ENCODE data around the gene CHM. TPM values are rescaled to one million over a fixed set of nuclear protein-coding genes. Genes with fewer than 3 reads are reported as not detected.

CHM gene
- total and polyA plus RNA-seq, 2 donors (not counting 1 experiment from before 2014, with no cell fraction given), result 13.7 to 25.5 TPM

GRCh38 chrX:85993539-85994197 lies 53.7 kb downstream of the CHM start:
- intact Hi-C loops (cut with micrococcal nuclease), result no loop called here
- no CpG with 5 or more reads among the region's 2 CpGs for WGBS (ENCODE audit: insufficient coverage)
- Histone ChIP-seq H3K36me3 (replicated peaks in 1 of 2; ENCODE audit: control extremely low read depth in 1 of 2, control insufficient read depth in 1 of 2, extremely low read depth in 1 of 2, insufficient read depth in 2 of 2, low read length in 1 of 2) (no peaks in the 10 kb centered on the region), H3K27ac (ENCODE audit: low read length in 2 of 2) (no peak overlapping the region), H3K4me3 (ENCODE audit: control extremely low read depth in 1 of 5, extremely low read depth in 1 of 5, insufficient read depth in 1 of 5, low read depth in 2 of 5, low read length in 4 of 5) (no peak overlapping the region), H3K79me2 (ENCODE audit: control insufficient read depth, insufficient read depth, low read length) (peaks cover 14% of the 10 kb centered on the region), H3K4me2 (replicated peaks; ENCODE audit: low read depth, low read length, poor library complexity, severe bottlenecking) (no peak overlapping the region), H4K20me1 (ENCODE audit: control insufficient read depth, insufficient read depth, low read length, poor library complexity, severe bottlenecking) (no peaks in the 10 kb centered on the region), H3K27me3 (replicated peaks in 1 of 4; ENCODE audit: control extremely low read depth in 1 of 4, control insufficient read depth in 3 of 4, insufficient read depth in 4 of 4, low read length in 3 of 4) (no peaks in the 10 kb centered on the region), H3K4me1 (ENCODE audit: control insufficient read depth in 2 of 2, insufficient read depth in 2 of 2, low read length in 2 of 2) (peaks cover 0 to 10% of the 10 kb centered on the region in 2 donors), H3K9me3 (ENCODE audit: control extremely low read depth in 1 of 3, control insufficient read depth in 2 of 3, insufficient read depth in 1 of 3, low read length in 2 of 3) (no peaks in the 10 kb centered on the region), H2AFZ (ENCODE audit: insufficient read depth, low read depth, low read length, poor library complexity, severe bottlenecking) (no peak overlapping the region), H3K9ac (ENCODE audit: low read length) (no peak overlapping the region)
- H3K27ac Mint-ChIP-seq, result peak overlapping the region; percentile 15
- ChIA-PET CTCF (no interaction called here), POLR2A (no interaction called here)
- peaks cover 44% of the 10 kb centered on the region for H3K4me1 Mint-ChIP-seq
- DNase-seq (no peak), ATAC-seq (ENCODE audit: low read depth) (no peak)
- TF ChIP-seq CTCF (IDR thresholded peaks at IDR 0.05) (no peak), EZH2 (IDR thresholded peaks at IDR 0.05; ENCODE audit: borderline replicate concordance, insufficient read depth, low read depth, low read length, poor library complexity, severe bottlenecking) (no peak)
- H3K4me3 Mint-ChIP-seq, result no peak overlapping the region
- H3K27me3 Mint-ChIP-seq, result no peaks in the 10 kb centered on the region
- no peaks in the 10 kb centered on the region for H3K9me3 Mint-ChIP-seq (ENCODE audit: insufficient read depth)

GRCh38 chrX:85992811-85993229 lies 54.5 kb downstream of the CHM start:
- no peaks in the 10 kb centered on the region for H3K36me3 ChIP-seq (replicated peaks in 1 of 2; ENCODE audit: control extremely low read depth in 1 of 2, control insufficient read depth in 1 of 2, extremely low read depth in 1 of 2, insufficient read depth in 2 of 2, low read length in 1 of 2)
- no peak overlapping the region for H3K4me3 ChIP-seq (ENCODE audit: control extremely low read depth in 1 of 5, extremely low read depth in 1 of 5, insufficient read depth in 1 of 5, low read depth in 2 of 5, low read length in 4 of 5)
- no peak overlapping the region for H3K4me2 ChIP-seq (replicated peaks; ENCODE audit: low read depth, low read length, poor library complexity, severe bottlenecking)
- H3K27me3 ChIP-seq (replicated peaks in 1 of 4; ENCODE audit: control extremely low read depth in 1 of 4, control insufficient read depth in 3 of 4, insufficient read depth in 4 of 4, low read length in 3 of 4), result no peaks in the 10 kb centered on the region
- H3K27ac ChIP-seq (ENCODE audit: low read length in 2 of 2), result no peak overlapping the region
- no peaks in the 10 kb centered on the region for H3K9me3 ChIP-seq (ENCODE audit: control extremely low read depth in 1 of 3, control insufficient read depth in 2 of 3, insufficient read depth in 1 of 3, low read length in 2 of 3)
- ATAC-seq (ENCODE audit: low read depth) (no peak), DNase-seq (no peak)
- intact Hi-C loops (cut with micrococcal nuclease), result no loop called here
- ChIA-PET CTCF (no interaction called here), POLR2A (no interaction called here)
- no peak overlapping the region for H2AFZ ChIP-seq (ENCODE audit: insufficient read depth, low read depth, low read length, poor library complexity, severe bottlenecking)
- H4K20me1 ChIP-seq (ENCODE audit: control insufficient read depth, insufficient read depth, low read length, poor library complexity, severe bottlenecking), result no peaks in the 10 kb centered on the region
- no peak overlapping the region for H3K27ac Mint-ChIP-seq
- H3K9me3 Mint-ChIP-seq (ENCODE audit: insufficient read depth), result no peaks in the 10 kb centered on the region
- H3K4me1 ChIP-seq (ENCODE audit: control insufficient read depth in 2 of 2, insufficient read depth in 2 of 2, low read length in 2 of 2), result peaks cover 5 to 12% of the 10 kb centered on the region in 2 donors
- no CpG with 5 or more reads among the region's 3 CpGs for WGBS (ENCODE audit: insufficient coverage)
- no peak overlapping the region for H3K9ac ChIP-seq (ENCODE audit: low read length)
- TF ChIP-seq EZH2 (IDR thresholded peaks at IDR 0.05; ENCODE audit: borderline replicate concordance, insufficient read depth, low read depth, low read length, poor library complexity, severe bottlenecking) (no peak), CTCF (IDR thresholded peaks at IDR 0.05) (no peak)
- H3K4me1 Mint-ChIP-seq, result peaks cover 53% of the 10 kb centered on the region
- peaks cover 9% of the 10 kb centered on the region for H3K79me2 ChIP-seq (ENCODE audit: control insufficient read depth, insufficient read depth, low read length)
- H3K27me3 Mint-ChIP-seq, result no peaks in the 10 kb centered on the region
- no peak overlapping the region for H3K4me3 Mint-ChIP-seq

Data from B cell (primary cell).